ENCODE results near the gene ASB16.

ASB16 gene

DNA sequence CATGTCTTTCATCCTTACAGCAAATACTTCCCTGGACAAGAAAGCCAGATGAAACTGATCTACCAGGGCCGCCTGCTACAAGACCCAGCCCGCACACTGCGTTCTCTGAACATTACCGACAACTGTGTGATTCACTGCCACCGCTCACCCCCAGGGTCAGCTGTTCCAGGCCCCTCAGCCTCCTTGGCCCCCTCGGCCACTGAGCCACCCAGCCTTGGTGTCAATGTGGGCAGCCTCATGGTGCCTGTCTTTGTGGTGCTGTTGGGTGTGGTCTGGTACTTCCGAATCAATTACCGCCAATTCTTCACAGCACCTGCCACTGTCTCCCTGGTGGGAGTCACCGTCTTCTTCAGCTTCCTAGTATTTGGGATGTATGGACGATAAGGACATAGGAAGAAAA, 20.0 kb downstream of the ASB16 start:
- DNase-seq = no peak

DNA sequence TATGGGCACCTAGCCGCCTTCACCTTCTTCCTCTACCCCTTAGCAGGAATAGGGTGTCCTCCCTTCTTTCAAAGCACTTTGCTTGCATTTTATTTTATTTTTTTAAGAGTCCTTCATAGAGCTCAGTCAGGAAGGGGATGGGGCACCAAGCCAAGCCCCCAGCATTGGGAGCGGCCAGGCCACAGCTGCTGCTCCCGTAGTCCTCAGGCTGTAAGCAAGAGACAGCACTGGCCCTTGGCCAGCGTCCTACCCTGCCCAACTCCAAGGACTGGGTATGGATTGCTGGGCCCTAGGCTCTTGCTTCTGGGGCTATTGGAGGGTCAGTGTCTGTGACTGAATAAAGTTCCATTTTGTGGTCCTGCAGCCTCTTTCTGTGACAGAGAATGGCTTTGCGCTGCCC, 20.9 kb downstream of the ASB16 start:
- no peak for DNase-seq

DNA sequence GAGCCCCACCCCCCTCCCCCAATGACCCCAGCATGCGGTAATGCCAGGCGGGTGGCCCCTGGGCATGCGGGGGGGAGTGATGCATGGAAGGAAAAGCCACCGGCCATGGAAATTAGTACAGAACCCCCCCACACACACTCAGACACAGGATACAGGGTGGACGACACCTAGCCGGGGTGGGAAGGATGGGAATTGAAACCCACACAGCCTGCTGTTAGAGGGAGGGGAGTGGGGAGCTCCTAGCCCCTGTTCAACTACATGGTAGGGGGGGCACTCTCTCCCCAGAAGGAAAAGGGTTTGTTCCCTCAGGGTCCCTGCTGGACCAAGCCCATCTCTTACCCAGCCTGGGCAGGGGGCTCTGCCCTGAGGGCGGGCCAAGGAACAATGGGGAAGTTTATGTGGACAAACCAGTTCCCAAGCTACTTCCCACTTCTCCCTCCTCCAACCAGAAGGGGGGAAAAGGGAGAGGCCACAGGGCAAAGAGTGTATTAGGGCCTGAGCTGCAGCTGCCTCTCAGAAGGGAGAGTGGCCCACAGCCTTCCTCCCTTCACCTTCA, 21.5 kb downstream of the ASB16 start:
- DNase-seq = no peak

DNA sequence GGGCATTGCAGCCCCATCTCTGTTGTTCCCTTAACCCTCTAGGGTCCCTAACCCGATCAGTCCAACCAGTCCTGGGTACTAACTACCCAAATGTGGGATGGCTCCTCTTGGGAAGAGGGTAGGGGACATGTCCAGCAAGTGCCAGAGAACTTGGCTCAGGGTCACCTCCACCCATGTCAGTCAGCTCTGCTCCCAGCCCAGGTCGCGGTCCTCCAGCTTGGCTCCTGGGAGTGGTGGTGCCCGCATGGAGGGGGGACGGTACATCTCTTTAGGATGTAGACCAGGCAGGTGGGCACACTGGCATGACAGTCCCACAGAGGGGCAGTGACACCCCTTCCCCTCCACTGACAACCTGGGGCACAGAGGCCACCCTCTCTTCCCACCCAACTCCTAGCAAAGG, 22.2 kb downstream of the ASB16 start:
- no peak for DNase-seq

DNA sequence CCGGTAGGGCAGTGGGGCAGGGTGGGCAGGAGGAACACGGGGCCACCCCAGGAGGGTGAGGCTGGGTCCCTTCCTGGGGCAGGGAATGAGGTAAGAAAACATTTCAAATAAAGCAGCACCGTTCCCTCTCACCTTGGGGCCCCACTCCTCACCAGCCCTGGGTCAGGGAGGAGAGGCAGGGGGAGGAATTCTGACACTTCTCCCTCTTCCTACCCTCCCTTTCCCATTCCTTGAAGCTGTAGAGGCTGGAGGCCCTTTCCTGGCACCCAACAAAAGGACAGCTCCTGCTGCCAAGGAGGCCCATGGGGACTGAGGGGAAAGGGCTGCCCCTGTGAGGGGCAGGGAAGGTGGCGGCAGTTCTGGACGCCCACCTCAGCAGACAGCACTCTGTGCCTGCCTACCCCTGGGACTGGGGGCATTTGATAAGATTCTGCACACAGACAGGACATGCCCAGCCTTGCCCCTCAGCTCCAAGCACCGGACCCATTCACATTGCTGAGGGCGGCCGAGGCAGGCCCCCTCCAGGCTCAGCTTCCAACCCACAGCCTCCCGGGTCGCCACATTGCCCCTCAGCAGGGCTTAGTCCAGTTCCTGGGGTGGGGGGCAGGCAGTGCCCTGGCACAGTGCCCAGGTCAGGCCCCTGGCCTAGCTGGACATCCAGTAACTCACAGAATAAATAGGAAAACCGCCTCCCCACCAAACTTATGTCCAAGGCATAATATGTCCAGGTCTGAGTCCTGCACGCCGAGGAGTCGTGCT, 23.0 kb downstream of the ASB16 start:
- DNase-seq = no peak

DNA sequence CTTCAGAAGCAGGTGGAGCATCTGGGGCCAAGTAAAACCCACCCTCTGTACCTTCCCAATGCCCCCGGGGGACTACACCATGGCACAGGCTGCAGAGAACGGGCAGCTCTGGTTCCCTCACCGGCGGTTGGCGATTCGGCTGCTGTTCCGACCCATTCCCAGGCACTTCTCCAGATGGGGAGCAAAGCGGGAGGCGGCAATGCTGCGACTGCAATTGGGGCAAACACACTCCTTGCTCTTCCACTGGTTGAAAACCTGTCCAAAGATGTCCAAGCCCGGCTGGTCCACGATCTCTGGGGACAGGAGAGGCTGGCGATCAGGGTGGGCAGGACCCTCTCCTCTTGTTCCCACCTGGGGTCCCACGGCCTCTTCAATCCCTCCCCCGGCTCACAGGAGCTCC, 26.6 kb downstream of the ASB16 start:
- DNase-seq = no peak

DNA sequence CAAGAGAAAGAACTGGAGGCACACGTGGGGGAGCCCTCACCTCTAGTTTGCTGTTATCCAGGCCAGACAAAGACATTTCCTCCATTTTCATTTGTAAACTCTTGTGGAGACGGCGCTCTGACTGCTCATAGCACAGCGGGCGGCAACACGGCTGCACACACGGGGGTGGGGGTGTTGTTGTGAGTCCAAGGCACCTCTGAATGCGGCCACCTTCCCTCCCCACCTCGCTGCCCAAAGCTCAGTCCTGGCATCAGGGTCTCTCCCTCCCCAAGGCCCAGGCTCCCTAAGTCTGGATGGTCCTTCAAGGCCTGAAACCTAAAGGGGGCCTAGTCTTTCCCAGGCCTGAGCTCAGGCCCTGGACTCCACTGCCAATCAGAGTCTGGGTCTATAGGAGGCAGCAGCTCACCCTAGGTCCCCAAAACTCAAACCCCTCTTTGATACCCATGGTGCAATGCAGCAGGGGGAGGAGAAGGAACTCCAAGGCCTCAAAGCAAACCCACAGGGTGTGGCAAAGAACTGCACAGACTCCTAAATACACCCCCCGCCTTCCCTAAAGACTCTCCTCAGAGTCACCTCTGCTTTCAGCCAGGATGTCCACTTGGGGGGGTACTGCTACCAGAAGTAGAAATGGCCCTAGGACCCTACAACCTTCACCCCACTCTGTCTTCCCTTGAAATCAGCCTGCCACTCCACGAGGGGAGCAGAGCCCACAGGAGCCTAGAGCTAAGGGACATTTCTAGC, 27.6 kb downstream of the ASB16 start:
- peak; percentile 72 for DNase-seq

DNA sequence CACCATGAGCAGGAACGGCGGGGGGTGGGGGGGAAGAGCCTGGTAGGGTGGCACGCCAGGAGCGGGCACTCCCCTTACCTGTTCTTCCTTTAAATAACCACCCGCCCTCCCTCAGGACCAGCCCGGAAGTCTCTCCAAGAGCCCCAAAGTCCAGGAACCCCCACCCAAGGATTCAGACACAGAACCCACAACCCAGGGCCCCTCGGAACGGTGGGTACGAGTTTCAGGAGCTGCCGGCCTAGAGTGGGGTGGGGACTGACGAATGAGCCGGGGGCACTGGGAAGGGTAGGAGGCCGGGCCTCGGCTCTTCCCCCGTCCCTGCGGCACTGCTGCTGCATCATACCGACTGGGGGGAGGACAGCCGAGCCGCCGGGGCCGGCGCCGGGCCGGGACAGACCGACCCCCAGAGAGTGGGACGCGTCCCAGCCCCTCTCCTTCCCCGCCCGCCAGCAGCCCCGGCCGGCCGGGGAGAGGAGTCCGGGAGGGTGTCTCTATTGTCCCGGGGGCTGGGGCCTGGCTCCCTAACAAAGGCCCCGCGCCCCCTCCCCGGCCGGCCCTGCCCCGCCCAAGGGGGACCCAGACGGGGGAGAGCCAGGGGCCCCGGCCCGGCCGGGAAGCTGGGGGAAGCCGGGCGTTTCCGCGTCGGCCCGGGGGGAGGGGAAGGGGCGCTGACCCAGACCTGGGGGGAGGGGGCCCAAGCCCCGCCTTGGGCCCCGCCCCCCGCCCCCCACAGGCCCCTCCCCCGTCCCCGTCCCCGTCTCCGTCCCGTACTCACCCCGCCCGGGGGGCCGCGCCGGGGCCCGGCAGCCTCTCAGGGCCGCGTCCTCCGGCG, 28.4 kb downstream of the ASB16 start:
- peak; percentile 46 for DNase-seq

DNA sequence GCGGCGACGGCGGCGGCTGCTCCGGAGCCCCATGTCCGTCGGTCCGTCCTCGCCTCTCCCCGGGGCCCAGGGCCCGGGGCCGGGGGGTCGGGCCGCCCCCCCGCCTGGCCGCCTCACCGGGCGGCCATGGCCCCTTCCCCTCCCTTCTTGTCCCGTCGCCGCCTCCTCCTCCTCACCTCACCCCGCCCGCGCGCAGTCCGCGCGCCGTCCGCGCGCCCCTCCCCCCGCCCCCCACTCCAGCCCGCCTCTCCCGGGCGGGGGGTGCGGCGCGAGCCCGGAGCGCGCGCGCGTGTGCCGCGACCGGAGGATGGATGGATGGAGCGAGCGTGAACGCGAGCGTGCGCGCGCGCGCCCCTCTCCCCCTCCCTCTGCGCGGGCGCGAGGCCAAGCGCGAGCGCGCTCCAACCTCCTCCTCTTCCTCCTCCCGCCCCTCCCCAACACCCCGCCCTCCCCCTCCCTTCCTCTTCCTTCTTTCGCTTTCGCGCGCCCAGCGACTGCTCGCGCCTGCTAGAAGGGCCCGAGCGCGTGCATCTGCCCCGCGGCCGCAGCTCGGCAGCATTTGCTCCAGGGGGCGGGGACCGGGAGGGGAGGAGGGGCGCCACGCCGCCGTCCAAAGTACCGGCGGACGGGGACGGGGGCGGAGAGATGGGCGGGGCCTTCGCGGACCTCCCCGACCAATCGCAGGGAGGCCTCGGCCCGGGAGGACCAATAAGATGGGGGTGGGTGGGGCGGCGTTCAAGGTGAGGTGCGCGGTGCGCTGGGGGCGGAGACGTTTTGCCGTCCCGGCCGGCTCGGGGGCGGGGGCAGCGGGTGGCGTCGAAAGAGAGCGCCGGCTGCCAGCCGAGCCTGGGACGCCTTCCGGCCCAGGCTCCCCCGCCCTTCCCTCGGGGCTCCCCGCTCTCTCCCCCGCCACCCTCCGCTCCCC, 29.3 kb downstream of the ASB16 start, which contains the start of gene ATXN7L3:
Gene ATXN7L3 (minus strand): TSS at position 332 of the 925 bp plus-strand sequence. CDS start 1,814 bp downstream, outside the sequence.
- DNase-seq = peak; percentile 98

DNA sequence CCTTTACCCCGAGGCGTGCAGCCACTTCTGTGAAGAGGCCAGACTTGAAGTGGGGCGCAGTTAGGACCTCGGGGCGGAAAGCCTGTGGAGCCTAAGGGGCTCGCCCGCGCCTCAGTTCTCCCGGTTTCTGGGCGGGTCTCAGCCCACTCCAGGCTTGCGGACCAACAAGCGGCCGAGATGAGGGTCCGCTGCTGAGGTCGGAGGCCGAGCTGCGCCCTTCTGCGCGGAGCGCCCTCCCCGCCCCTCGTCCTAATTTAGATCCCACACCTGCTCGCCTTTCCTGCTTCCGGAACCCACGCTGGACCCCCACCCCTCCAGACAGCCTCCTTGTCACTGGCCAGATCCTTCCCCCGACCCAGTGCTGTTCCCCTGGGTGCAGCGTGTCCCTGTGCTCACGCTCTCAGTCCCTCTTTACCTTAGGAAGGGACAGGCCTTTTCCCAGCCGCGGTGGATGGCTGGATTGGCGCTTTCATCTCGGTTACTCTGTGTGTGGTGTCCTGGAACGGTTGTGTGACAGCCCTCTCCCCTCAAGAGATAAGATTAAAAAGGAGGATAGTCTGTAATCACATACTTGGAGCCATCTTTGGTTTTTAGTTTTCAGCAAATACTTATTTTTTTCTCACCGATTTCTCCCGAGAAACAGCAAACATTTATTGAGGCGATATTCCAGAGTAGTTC, 30.1 kb downstream of the ASB16 start:
- DNase-seq = no peak

DNA sequence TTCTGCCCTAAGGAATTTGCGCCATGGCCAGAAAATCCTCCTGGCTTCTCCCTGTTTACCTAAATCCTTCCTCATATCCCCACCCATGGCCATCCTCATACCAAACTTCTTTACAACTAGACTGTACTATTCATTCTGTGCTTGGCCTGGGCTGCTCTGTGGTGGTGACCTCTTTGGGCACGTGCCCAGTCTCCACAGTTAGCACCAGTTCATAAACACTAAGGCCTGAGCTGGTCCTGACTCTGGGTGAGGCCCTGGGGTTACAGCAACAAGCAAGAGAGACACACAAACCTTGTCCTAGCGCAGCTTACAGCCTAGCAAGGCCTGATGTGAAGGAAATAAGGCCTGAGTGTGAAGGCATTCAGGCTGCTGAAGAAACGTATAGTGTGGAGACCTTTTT, 32.3 kb downstream of the ASB16 start:
- no peak for DNase-seq

DNA sequence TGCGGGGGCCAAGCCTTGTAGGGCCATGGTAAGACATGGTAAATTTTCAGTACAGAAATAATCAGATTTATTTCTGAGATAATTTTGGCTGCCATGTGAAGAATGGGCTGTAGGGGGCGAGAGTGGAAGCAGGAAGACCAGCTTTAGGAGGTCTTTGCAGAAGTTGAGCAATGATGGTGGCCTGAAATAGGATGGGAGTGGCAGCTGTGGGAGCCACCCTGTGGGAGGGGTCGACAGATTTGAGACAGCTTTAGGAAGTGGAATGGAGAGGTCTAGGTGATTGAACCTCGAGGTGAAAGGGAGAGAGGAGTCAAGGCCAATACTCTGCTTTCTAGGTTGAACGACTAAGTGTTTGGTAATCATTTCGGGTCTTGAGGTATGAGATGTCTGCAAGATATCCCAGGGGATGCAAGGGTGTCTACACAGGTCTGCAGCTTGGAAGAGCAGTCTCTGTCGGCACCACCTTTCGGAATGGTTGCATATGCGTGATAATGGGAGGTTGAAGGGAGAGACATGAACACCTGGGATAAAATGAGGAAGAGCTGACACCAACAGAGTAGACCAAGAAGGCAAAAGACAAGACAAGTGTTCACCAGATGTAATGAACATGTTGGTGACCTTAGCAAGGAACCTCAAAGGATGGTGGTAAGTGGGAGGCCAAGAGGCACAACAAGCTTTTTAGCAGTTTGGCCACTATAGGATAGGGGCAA, 33.4 kb downstream of the ASB16 start:
- DNase-seq = peak; percentile 48

DNA sequence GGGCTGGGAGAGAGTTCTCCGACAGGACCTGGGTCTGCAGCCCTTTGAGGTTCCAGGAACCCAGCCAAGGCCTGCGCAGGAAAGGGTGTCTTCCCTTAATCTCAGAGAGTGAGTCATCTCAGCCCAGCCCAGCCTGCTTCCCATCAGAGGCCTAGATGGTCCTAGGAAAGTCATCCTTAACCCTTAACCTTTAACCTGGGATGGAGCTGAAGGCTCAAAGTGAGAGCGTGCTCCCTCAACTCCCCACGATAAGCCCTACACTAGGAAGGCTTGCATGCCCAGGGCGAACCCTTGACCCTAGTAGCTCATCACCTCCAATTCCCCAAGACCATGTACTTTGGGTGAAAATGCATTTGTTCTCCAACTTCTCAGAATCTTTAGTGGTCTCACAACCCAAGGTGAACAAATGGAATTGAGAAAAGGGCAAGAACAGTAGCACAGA, 34.0 kb downstream of the ASB16 start:
- peak; percentile 72 for DNase-seq

DNA sequence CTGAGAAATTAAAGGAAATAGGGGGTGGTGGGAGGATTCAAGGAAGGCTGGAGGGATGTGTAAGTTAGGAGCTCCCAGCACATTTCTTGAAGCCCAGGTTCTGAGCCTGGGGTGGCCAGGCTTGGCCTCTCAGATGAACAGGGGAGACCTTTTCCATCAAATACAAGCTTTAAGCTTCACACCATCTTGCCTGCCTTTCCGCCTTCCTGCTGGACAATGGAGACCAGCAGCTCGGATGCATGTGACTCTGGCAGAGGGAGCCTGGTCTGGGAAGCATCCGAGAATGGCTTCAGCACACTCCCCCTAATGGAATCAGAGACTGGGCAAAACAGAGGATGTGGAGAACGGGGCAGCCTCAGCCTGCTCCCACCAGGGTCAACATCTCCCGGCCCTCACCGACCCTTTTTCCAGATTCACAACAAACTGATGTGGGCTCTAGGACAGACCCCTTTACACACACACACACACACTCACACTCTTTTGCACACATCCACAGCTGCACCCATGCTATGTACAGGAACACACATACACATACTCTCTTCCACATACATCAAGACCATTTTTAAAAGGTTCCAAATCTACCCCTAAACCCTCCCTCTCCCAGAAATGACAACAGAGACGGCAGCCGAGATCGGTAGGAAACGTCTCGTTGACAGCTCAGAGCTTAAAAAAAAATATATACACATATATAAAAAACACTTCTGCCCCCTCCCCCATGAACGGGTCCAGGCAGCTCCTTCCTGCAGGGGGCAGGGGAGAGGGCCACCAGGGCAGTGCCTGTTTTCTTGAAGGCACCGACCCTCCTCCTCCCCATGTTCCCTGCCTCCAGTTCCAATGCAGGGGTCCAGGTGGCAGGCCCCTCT, 35.7 kb downstream of the ASB16 start:
- no peak for DNase-seq

DNA sequence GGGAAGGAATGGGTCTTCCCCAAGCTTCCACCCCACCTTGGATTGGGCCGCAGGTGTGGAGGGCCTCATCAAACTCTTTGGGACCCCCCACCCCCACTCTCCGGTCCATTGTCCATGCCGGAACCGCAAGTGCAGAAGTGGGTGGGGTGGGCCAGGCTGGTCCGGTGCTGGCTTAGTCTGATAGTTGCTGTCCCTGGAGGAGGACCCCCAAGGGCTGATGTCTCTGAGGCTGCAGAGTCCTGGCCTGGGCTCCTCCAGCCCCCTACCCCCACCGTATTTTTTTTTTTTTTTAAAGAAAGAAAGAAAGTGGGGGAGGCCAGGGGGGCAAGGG, 36.3 kb downstream of the ASB16 start:
- no peak for DNase-seq

DNA sequence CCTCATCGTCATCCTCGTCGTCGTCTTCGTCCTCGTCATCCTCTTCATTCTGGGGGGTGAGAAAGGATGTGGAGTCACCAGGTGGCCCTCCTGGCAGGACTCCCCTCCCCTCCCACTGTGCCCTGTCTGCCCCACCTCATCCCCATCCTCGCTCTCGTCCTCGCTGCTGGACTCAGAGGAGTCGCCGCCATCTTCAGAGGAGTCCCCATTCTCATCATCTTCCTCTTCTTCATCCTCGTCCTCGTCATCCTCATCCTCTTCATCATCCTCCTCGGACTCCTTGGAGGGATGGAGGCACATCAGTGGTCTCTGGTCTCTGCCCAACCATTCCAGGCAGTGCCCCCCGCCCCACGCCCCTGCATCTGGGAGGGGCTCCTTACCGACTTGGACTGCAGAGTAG, 36.8 kb downstream of the ASB16 start:
- no peak for DNase-seq

DNA sequence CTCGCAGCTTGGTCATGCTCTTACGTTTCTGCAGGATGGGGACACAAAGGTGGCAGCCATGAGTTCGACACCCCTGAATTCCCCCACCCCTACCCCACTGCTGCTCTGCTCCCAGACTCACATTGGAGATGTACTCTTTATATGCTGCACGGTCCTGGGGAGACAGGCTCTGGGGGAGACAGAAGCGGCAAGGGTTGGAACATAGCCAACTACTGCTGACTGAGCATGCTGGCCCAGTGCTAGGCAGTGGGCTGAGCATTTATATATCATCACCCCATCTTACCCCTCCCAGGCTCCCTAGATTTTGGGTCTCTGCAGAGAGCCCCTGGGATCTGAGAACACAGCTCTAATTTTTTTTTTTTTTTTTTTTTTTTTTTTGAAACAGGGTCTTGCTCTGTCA, 37.2 kb downstream of the ASB16 start:
- DNase-seq = no peak

DNA sequence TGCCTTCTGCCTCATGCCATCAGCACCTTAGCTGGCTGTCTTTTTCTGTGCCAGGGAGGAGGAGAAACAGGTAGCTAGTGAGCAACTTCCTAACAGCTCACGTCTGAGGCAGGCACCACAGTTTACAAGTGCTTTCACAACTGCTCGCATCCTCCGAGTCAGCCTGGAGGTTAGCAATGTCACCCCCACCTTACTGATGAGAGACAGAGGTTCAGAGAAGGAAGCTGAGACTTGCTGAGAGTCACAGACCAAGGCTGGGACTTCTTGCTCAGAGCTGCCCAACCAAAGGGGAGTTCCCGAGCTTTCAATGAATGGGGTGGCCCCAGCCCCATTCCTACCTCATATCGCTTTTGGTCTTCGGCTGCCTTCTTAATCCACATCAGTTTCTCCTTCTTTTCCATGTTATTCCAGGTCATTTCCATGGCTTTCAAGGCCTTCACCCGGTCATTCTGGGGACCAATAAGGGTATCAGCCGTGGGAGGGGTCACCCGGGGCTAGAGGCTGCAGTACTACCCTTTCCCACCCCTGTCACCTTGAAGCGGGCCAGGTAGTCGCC, 39.4 kb downstream of the ASB16 start:
- no peak for DNase-seq

Data from HCEC 1CT (cell line).